H1 (cell line): ENCODE measurements around the gene TTC3. TPM values are rescaled to one million over a fixed set of nuclear protein-coding genes. Genes with fewer than 3 reads are reported as not detected.

Experiments
- GTF2F1 ChIP-seq: IDR thresholded peaks from 2 replicates; pipeline ENCODE4 v1.6.1; 2012; ENCODE audit warnings: low read depth, low read length, improper control_type of control experiment, borderline replicate concordance
- polyA plus RNA-seq, 7 experiments: library from polyadenylated mRNA; depleted of rRNA in 3 of 7; stranded (reverse) in 5 of 7; unstranded in 2 of 7; fragments of >200 nt in 5 of 7; fragments of 200-250 nt in 2 of 7; gene quantifications; 1 replicate in 5 of 7; 2 replicates in 1 of 7; 4 replicates in 1 of 7; pipeline versions ENCODE4 v1.2.1 to v1.2.3, GENCODE V29; 2011 to 2013; ENCODE audit warnings: missing spikeins in 2 of 7, mixed read lengths in 2 of 7
- total RNA-seq: library from RNA; stranded (reverse); fragmentation: NEBNext Ultra II Directional; extraction: Animal tissue kit (Norgen Biotek cat#: 25700); gene quantifications from 2 replicates; pipeline ENCODE4 v1.2.1, GENCODE V29; 2021

TTC3 gene
- total and polyA plus RNA-seq, 2 of the 8 experiments (the other 6 are each of a cell fraction or from before 2014, with no cell fraction given) = 11.0 to 36.2 TPM

GRCh38 chr21:37231671-37232070 lies 158.6 kb downstream of the TTC3 start (continued):
- TF ChIP-seq GTF2F1 = no peak
